Thymus (tissue), 2 donors: ENCODE results near the gene VILL. TPM values are rescaled to one million over a fixed set of nuclear protein-coding genes. Genes with fewer than 3 reads are reported as not detected.

ENCODE experiments used
- polyA plus RNA-seq: library from polyadenylated mRNA; stranded (reverse); fragments of 200-250 nt; gene quantifications from one replicate; pipeline ENCODE4 v1.2.3, GENCODE V29; 2013
- total RNA-seq: library from RNA; stranded (reverse); fragments of 120-200 nt; gene quantifications from one replicate; pipeline ENCODE4 v1.2.4, GENCODE V29; 2013
- donor health status: healthy.

VILL gene
- total and polyA plus RNA-seq, 2 donors = 13.0 to 24.5 TPM

Other genes starting within 250 kb of the VILL start
- gene CTDSPL, start 128.9 kb upstream of the VILL start, total RNA-seq = 4.4 TPM
- 6.5 TPM for gene CTDSPL, start 128.9 kb upstream of the VILL start, polyA plus RNA-seq
- gene PLCD1, start 38.9 kb downstream of the VILL start, total RNA-seq = 16.3 TPM
- gene PLCD1, start 38.9 kb downstream of the VILL start, polyA plus RNA-seq = 23.8 TPM
- 0.09 TPM for gene DLEC1, start 48.4 kb downstream of the VILL start, total RNA-seq
- gene DLEC1, start 48.4 kb downstream of the VILL start, polyA plus RNA-seq = 0.52 TPM
- 33.3 TPM for gene ACAA1, start 146.3 kb downstream of the VILL start, total RNA-seq
- 75.2 TPM for gene ACAA1, start 146.3 kb downstream of the VILL start, polyA plus RNA-seq
- gene MYD88, start 147.9 kb downstream of the VILL start, total RNA-seq = 15.1 TPM
- gene MYD88, start 147.9 kb downstream of the VILL start, polyA plus RNA-seq = 54.3 TPM
- gene OXSR1, start 174.8 kb downstream of the VILL start, total RNA-seq = 33.0 TPM
- 23.0 TPM for gene OXSR1, start 174.8 kb downstream of the VILL start, polyA plus RNA-seq